Upper lobe of left lung (tissue), 6 donors: Measurements from ENCODE around the gene WDR37. TPM values are rescaled to one million over a fixed set of nuclear protein-coding genes. Genes with fewer than 3 reads are reported as not detected.
A peak's percentile ranks its signal among the peaks of the same experiment; 100 is the strongest.

ENCODE experiments used
- ATAC-seq, 2 donors: fragments of 200-7000 bp; cut with Tn5 transposase; one replicate each; pipeline ENCODE4 v1.9.1; 2022; ENCODE audit warnings: mild to moderate bottlenecking in 2 of 2, moderate library complexity in 2 of 2; ENCODE audit not compliant: low FRiP score in 2 of 2
- DNase-seq, 2 donors: peaks; one replicate each; pipeline ENCODE4 v3.0.0-alpha.2; 2019 to 2020
- H3K27ac ChIP-seq, 4 donors: fragments of 200-600 bp; sonication (generic); one replicate each; pipeline ENCODE4 v1.5.1; 2016 to 2019
- H3K27me3 ChIP-seq, 4 donors: fragments of 200-600 bp; sonication (generic); one replicate each; pipeline ENCODE4 v1.5.1; 2017 to 2019
- H3K36me3 ChIP-seq, 4 donors: fragments of 200-600 bp; sonication (generic); one replicate each; pipeline ENCODE4 v1.5.1; 2016 to 2019
- H3K4me1 ChIP-seq, 4 donors: fragments of 200-600 bp; sonication (generic); one replicate each; pipeline ENCODE4 v1.5.1; 2018 to 2019
- H3K4me3 ChIP-seq, 4 donors: fragments of 200-600 bp; sonication (generic); one replicate each; pipeline ENCODE4 v1.5.1; 2017 to 2019; ENCODE audit warnings: mild to moderate bottlenecking in 2 of 4, moderate library complexity in 1 of 4
- H3K9me3 ChIP-seq, 4 donors: fragments of 200-600 bp; sonication (generic); one replicate each; pipeline ENCODE4 v1.5.1; 2018 to 2019
- CTCF ChIP-seq, 6 experiments: fragments of 450-650 bp in 4 of 6; fragments of 200-600 bp in 2 of 6; sonication (generic) in 2 of 6; IDR thresholded peaks; one replicate each; pipeline ENCODE4 v1.5.1; 2016 to 2019; ENCODE audit warnings: antibody characterized with exemption in 6 of 6
- EP300 ChIP-seq, 4 donors: sonication (generic); formaldehyde crosslinking; IDR thresholded peaks; one replicate each; pipeline ENCODE4 v1.5.1; 2017; ENCODE audit warnings: antibody characterized with exemption in 4 of 4, control low read depth in 2 of 4
- POLR2A ChIP-seq, 4 donors: fragments of 450-650 bp; IDR thresholded peaks; one replicate each; pipeline ENCODE4 v1.5.1; 2016 to 2017; ENCODE audit warnings: antibody characterized with exemption in 4 of 4, mild to moderate bottlenecking in 2 of 4
- POLR2AphosphoS5 ChIP-seq, 2 donors: sonication (generic); formaldehyde crosslinking; IDR thresholded peaks; one replicate each; pipeline ENCODE4 v1.5.1; 2017; ENCODE audit warnings: antibody characterized with exemption in 2 of 2
- WGBS, 2 donors: methylation state at CpG; one replicate each; pipeline ENCODE4 v1.1.5; 2017 to 2018; 5-methylcytosine and 5-hydroxymethylcytosine counted together
- total RNA-seq, 6 donors: library from RNA; depleted of rRNA in 4 of 6; stranded (reverse); fragments of >200 nt in 4 of 6; gene quantifications; one replicate each; pipeline versions ENCODE4 v1.1.0 to v1.2.1, GENCODE V29; 2016 to 2021
- donor health status: DM: no; HTN: no; CAD: no; lungs with moderate emphysema.
- donor health status: DM: no; HTN: yes; CAD: no; lungs with severe emphysema.

The WDR37 gene
- total RNA-seq, 6 donors from 2014 or later = 18.1 to 31.4 (median 19.9) TPM

- no peaks in the 10 kb centered on the region for H3K4me1 ChIP-seq
- 76 to 82% methylated on average over 16 to 20 of the region's 20 CpGs for WGBS, 2 donors
- DNase-seq (peak; percentile 10 to 56), ATAC-seq (no peak)
- TF ChIP-seq POLR2A (IDR thresholded peaks at IDR 0.05) = no peak
- no peak for TF ChIP-seq EP300 (IDR thresholded peaks at IDR 0.05)
- TF ChIP-seq POLR2AphosphoS5 (IDR thresholded peaks at IDR 0.05) = no peak
- TF ChIP-seq CTCF (IDR thresholded peaks at IDR 0.05) = no peak
- H3K27ac ChIP-seq = no peak overlapping the region
- no peak overlapping the region for H3K4me3 ChIP-seq
- H3K36me3 ChIP-seq = no peaks in the 10 kb centered on the region
- H3K9me3 ChIP-seq = no peaks in the 10 kb centered on the region
- no peaks in the 10 kb centered on the region for H3K27me3 ChIP-seq
Measured at GRCh38 chr10:1179346-1180070, 123.3 kb downstream of the WDR37 start.

GRCh38 chr10:1180071-1180730 is 124.0 kb downstream of the WDR37 start:
- Histone ChIP-seq H3K4me1 (no peaks in the 10 kb centered on the region), H3K4me3 (no peak overlapping the region), H3K27me3 (no peaks in the 10 kb centered on the region), H3K36me3 (no peaks in the 10 kb centered on the region), H3K9me3 (no peaks in the 10 kb centered on the region), H3K27ac (no peak overlapping the region)
- DNase-seq (peak in 1 of 2 donors; percentile 43), ATAC-seq (no peak)
- TF ChIP-seq POLR2AphosphoS5 (IDR thresholded peaks at IDR 0.05) (no peak), POLR2A (IDR thresholded peaks at IDR 0.05) (no peak), CTCF (IDR thresholded peaks at IDR 0.05) (no peak), EP300 (IDR thresholded peaks at IDR 0.05) (no peak)
- WGBS, 2 donors = 78 to 85% methylated on average over 5 to 13 of the region's 16 CpGs

GRCh38 chr10:1180836-1181235 is 124.7 kb downstream of the WDR37 start:
- no peaks in the 10 kb centered on the region for H3K27me3 ChIP-seq
- TF ChIP-seq POLR2AphosphoS5 (IDR thresholded peaks at IDR 0.05) (no peak), POLR2A (IDR thresholded peaks at IDR 0.05) (no peak), EP300 (IDR thresholded peaks at IDR 0.05) (no peak), CTCF (IDR thresholded peaks at IDR 0.05) (no peak)
- no peak overlapping the region for H3K27ac ChIP-seq
- WGBS, 2 donors = 78 to 86% methylated on average over 11 of the region's 11 CpGs
- H3K9me3 ChIP-seq = no peaks in the 10 kb centered on the region
- no peak for ATAC-seq
- no peak overlapping the region for H3K4me3 ChIP-seq
- H3K4me1 ChIP-seq = no peaks in the 10 kb centered on the region
- DNase-seq = peak in 1 of 2 donors; percentile 24
- no peaks in the 10 kb centered on the region for H3K36me3 ChIP-seq

Other genes with a start within 250 kb of the WDR37 start
- 100 to 1,000 TPM; 106 to 154 (median 139) TPM for gene LARP4B, start 124.7 kb upstream of the WDR37 start, total RNA-seq
- gene GTPBP4, start 68.0 kb upstream of the WDR37 start, total RNA-seq = 10 to 100 TPM; 22.0 to 41.9 (median 33.3) TPM
- gene IDI2, start 30.5 kb upstream of the WDR37 start, total RNA-seq = not detected
- 100 to 1,000 TPM in 1 of 6 donors, 10 to 100 TPM in 5; 35.6 to 100 (median 79.1) TPM for gene IDI1, start 7.3 kb upstream of the WDR37 start, total RNA-seq